Loucy (cell line): ENCODE measurements around the gene KIZ.

ENCODE experiments used
- H2AFZ ChIP-seq: fragments of 200-600 bp; sonication (generic); 2 replicates; pipeline ENCODE4 v1.6.0; 2016; ENCODE audit warnings: antibody characterized with exemption, mild to moderate bottlenecking, low read length, moderate library complexity
- H3F3A ChIP-seq: fragments of 200-600 bp; 2 replicates; pipeline ENCODE4 v1.6.0; 2016; ENCODE audit warnings: antibody characterized with exemption, low read depth, mild to moderate bottlenecking
- H3K27me3 ChIP-seq: fragments of 200-600 bp; sonication (generic); 2 replicates; pipeline ENCODE4 v1.6.1; 2014; ENCODE audit warnings: low read length, mild to moderate bottlenecking; ENCODE audit not compliant: insufficient read depth, poor library complexity, severe bottlenecking
- H3K36me3 ChIP-seq: fragments of 200-600 bp; sonication (generic); 2 replicates; pipeline ENCODE4 v1.6.1; 2016; ENCODE audit warnings: low read length; ENCODE audit not compliant: insufficient read depth
- H3K4me1 ChIP-seq: fragments of 200-600 bp; sonication (generic); 2 replicates; pipeline ENCODE4 v1.5.1; 2014; ENCODE audit warnings: low read length, mild to moderate bottlenecking; ENCODE audit not compliant: insufficient read depth, poor library complexity, severe bottlenecking
- H3K4me2 ChIP-seq: fragments of 200-600 bp; sonication (generic); 2 replicates; pipeline ENCODE4 v1.6.0; 2014; ENCODE audit warnings: antibody characterized with exemption, low read length, low read depth, mild to moderate bottlenecking; ENCODE audit not compliant: poor library complexity, severe bottlenecking
- H3K4me3 ChIP-seq: fragments of 200-600 bp; sonication (generic); 2 replicates; pipeline ENCODE4 v1.5.1; 2014; ENCODE audit warnings: low read length, mild to moderate bottlenecking, mixed read lengths; ENCODE audit not compliant: poor library complexity, severe bottlenecking
- H3K79me2 ChIP-seq: fragments of 200-600 bp; sonication (generic); 2 replicates; pipeline ENCODE4 v1.6.1; 2014; ENCODE audit warnings: low read length; ENCODE audit not compliant: insufficient read depth
- H3K9ac ChIP-seq: fragments of 200-600 bp; sonication (generic); 2 replicates; pipeline ENCODE4 v1.6.0; 2014; ENCODE audit warnings: mild to moderate bottlenecking, low read depth, low read length, moderate library complexity; ENCODE audit not compliant: poor library complexity, severe bottlenecking
- H3K9me2 ChIP-seq: fragments of 200-600 bp; sonication (generic); replicated peaks from 2 replicates; pipeline ENCODE4 v1.6.1; 2016; ENCODE audit warnings: low read depth, low read length, mixed read lengths
- H3K9me3 ChIP-seq: fragments of 200-600 bp; sonication (generic); 2 replicates; pipeline ENCODE4 v1.6.1; 2014; ENCODE audit warnings: mild to moderate bottlenecking, antibody characterized with exemption, low read length, low read depth; ENCODE audit not compliant: insufficient read depth
- H4K20me1 ChIP-seq: fragments of 200-600 bp; sonication (generic); 2 replicates; pipeline ENCODE4 v1.6.0; 2014; ENCODE audit warnings: antibody characterized with exemption, low read length, mild to moderate bottlenecking; ENCODE audit not compliant: insufficient read depth, poor library complexity, severe bottlenecking
- EZH2phosphoT487 ChIP-seq: fragments of 200-600 bp; IDR thresholded peaks from 2 replicates; pipeline ENCODE4 v1.6.1; 2018; ENCODE audit warnings: antibody characterized with exemption, mild to moderate bottlenecking, moderate library complexity, borderline replicate concordance
- TF ChIP-seq, protein P1 (sequence below): fragments of 200-600 bp; sonication (generic); conservative IDR thresholded peaks from 2 replicates; pipeline ENCODE4 v1.5.1; 2014; ENCODE audit warnings: mild to moderate bottlenecking, antibody characterized with exemption, low read length

KIZ gene

GRCh38 chr20:21224217-21224616 lies 98.3 kb downstream of the KIZ start:
- Histone ChIP-seq H3K4me1 (no peaks in the 10 kb centered on the region), H3K36me3 (peaks cover 3% of the 10 kb centered on the region; the same call in 1 of the 2 replicates), H3K4me2 (no peak overlapping the region), H3K79me2 (no peaks in the 10 kb centered on the region), H3K27me3 (no peaks in the 10 kb centered on the region), H3K9ac (no peak overlapping the region), H3K9me3 (no peaks in the 10 kb centered on the region), H2AFZ (no peak overlapping the region), H3F3A (no peaks in the 10 kb centered on the region), H3K9me2 (no peaks in the 10 kb centered on the region), H3K4me3 (no peak overlapping the region), H4K20me1 (no peaks in the 10 kb centered on the region)
- TF ChIP-seq, protein P1, sequence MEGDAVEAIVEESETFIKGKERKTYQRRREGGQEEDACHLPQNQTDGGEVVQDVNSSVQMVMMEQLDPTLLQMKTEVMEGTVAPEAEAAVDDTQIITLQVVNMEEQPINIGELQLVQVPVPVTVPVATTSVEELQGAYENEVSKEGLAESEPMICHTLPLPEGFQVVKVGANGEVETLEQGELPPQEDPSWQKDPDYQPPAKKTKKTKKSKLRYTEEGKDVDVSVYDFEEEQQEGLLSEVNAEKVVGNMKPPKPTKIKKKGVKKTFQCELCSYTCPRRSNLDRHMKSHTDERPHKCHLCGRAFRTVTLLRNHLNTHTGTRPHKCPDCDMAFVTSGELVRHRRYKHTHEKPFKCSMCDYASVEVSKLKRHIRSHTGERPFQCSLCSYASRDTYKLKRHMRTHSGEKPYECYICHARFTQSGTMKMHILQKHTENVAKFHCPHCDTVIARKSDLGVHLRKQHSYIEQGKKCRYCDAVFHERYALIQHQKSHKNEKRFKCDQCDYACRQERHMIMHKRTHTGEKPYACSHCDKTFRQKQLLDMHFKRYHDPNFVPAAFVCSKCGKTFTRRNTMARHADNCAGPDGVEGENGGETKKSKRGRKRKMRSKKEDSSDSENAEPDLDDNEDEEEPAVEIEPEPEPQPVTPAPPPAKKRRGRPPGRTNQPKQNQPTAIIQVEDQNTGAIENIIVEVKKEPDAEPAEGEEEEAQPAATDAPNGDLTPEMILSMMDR: no peak
- TF ChIP-seq EZH2phosphoT487: no peak

- Histone ChIP-seq H3K27me3 (no peaks in the 10 kb centered on the region), H3K9me3 (no peaks in the 10 kb centered on the region), H3K4me2 (no peak overlapping the region), H3K9me2 (no peaks in the 10 kb centered on the region), H3F3A (no peaks in the 10 kb centered on the region), H2AFZ (no peak overlapping the region), H3K79me2 (no peaks in the 10 kb centered on the region), H3K9ac (no peak overlapping the region), H3K4me3 (no peak overlapping the region), H3K4me1 (no peaks in the 10 kb centered on the region), H4K20me1 (no peaks in the 10 kb centered on the region), H3K36me3 (peaks cover 8% of the 10 kb centered on the region; the same call in 1 of the 2 replicates)
- TF ChIP-seq, protein P1: no peak
- TF ChIP-seq EZH2phosphoT487: no peak
Measured at GRCh38 chr20:21225215-21225947, 99.5 kb downstream of the KIZ start.

DNA sequence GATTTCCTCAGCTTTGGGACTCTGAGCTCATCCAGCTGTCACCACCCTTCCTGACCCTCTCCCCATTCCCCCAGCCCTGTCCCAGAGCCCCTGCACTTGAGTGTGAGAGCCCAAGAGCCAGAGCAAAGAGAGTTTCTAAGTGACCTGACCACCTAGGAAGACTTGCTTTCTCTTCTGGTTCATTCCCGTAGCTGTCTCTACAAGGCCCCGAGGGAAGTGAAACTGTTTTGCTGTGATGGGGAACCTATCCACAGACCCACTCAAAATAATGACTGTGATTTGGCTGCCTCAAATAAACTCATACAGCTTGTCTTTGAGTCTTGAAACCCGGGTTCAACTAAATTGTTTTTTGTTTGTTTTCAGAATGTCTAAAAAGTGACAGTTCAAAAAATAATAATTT lies 102.6 kb downstream of the KIZ start:
- no peaks in the 10 kb centered on the region for H4K20me1 ChIP-seq
- no peak for TF ChIP-seq EZH2phosphoT487
- TF ChIP-seq, protein P1: no peak
- H3K4me1 ChIP-seq: no peaks in the 10 kb centered on the region
- H3K4me3 ChIP-seq: no peak overlapping the region
- H3K27me3 ChIP-seq: no peaks in the 10 kb centered on the region
- no peaks in the 10 kb centered on the region for H3K79me2 ChIP-seq
- H3K9me2 ChIP-seq: no peaks in the 10 kb centered on the region
- no peak overlapping the region for H3K4me2 ChIP-seq
- H3K36me3 ChIP-seq: peaks cover 13% of the 10 kb centered on the region; the same call in 1 of the 2 replicates
- no peaks in the 10 kb centered on the region for H3F3A ChIP-seq
- no peak overlapping the region for H3K9ac ChIP-seq
- H2AFZ ChIP-seq: no peak overlapping the region
- H3K9me3 ChIP-seq: no peaks in the 10 kb centered on the region
